Measurements from ENCODE around the gene PLCH1.

PLCH1 gene

GRCh38 chr3:155423526-155424322 is 321.1 kb downstream of the PLCH1 start:
- H3K4me1 ChIP-seq (ENCODE audit: control insufficient read depth, low read depth, low read length) = peaks cover 28% of the 10 kb centered on the region
- no peaks in the 10 kb centered on the region for H3K36me3 ChIP-seq (ENCODE audit: control insufficient read depth, low read depth, low read length)
- no peak overlapping the region for H3K9ac ChIP-seq (ENCODE audit: low read length)
- H3K4me3 ChIP-seq (ENCODE audit: low read length) = no peak overlapping the region
- no peak overlapping the region for H3K27ac ChIP-seq (ENCODE audit: low read length)
- H3K9me3 ChIP-seq (ENCODE audit: control insufficient read depth, low read depth, low read length) = peaks cover 7% of the 10 kb centered on the region
- H3K27me3 ChIP-seq (ENCODE audit: control insufficient read depth, insufficient read depth, low read length) = no peaks in the 10 kb centered on the region

- Histone ChIP-seq H3K4me3 (ENCODE audit: low read length) (no peak overlapping the region), H3K36me3 (ENCODE audit: control insufficient read depth, low read depth, low read length) (no peaks in the 10 kb centered on the region), H3K27me3 (ENCODE audit: control insufficient read depth, insufficient read depth, low read length) (no peaks in the 10 kb centered on the region), H3K9me3 (ENCODE audit: control insufficient read depth, low read depth, low read length) (peaks cover 2% of the 10 kb centered on the region), H3K4me1 (ENCODE audit: control insufficient read depth, low read depth, low read length) (peaks cover 28% of the 10 kb centered on the region), H3K27ac (ENCODE audit: low read length) (no peak overlapping the region), H3K9ac (ENCODE audit: low read length) (no peak overlapping the region)
These were observed 323.9 kb downstream of the PLCH1 start for GRCh38 chr3:155420881-155421486.

- Histone ChIP-seq H3K4me1 (ENCODE audit: control insufficient read depth, low read depth, low read length) (peaks cover 28% of the 10 kb centered on the region), H3K4me3 (ENCODE audit: low read length) (no peak overlapping the region), H3K27ac (ENCODE audit: low read length) (no peak overlapping the region), H3K36me3 (ENCODE audit: control insufficient read depth, low read depth, low read length) (no peaks in the 10 kb centered on the region), H3K9me3 (ENCODE audit: control insufficient read depth, low read depth, low read length) (no peaks in the 10 kb centered on the region), H3K27me3 (ENCODE audit: control insufficient read depth, insufficient read depth, low read length) (no peaks in the 10 kb centered on the region), H3K9ac (ENCODE audit: low read length) (no peak overlapping the region)
These were observed 324.5 kb downstream of the PLCH1 start for GRCh38 chr3:155420406-155420805.

- Histone ChIP-seq H3K36me3 (ENCODE audit: control insufficient read depth, low read depth, low read length) (no peaks in the 10 kb centered on the region), H3K27ac (ENCODE audit: low read length) (no peak overlapping the region), H3K4me1 (ENCODE audit: control insufficient read depth, low read depth, low read length) (peaks cover 21% of the 10 kb centered on the region), H3K27me3 (ENCODE audit: control insufficient read depth, insufficient read depth, low read length) (no peaks in the 10 kb centered on the region), H3K9ac (ENCODE audit: low read length) (no peak overlapping the region), H3K4me3 (ENCODE audit: low read length) (no peak overlapping the region), H3K9me3 (ENCODE audit: control insufficient read depth, low read depth, low read length) (no peaks in the 10 kb centered on the region)
These were observed 326.5 kb downstream of the PLCH1 start for GRCh38 chr3:155418407-155418806.

GRCh38 chr3:155417119-155417517 is 327.8 kb downstream of the PLCH1 start:
- no peaks in the 10 kb centered on the region for H3K27me3 ChIP-seq (ENCODE audit: control insufficient read depth, insufficient read depth, low read length)
- H3K4me3 ChIP-seq (ENCODE audit: low read length) = no peak overlapping the region
- no peaks in the 10 kb centered on the region for H3K9me3 ChIP-seq (ENCODE audit: control insufficient read depth, low read depth, low read length)
- H3K27ac ChIP-seq (ENCODE audit: low read length) = no peak overlapping the region
- peaks cover 26% of the 10 kb centered on the region for H3K4me1 ChIP-seq (ENCODE audit: control insufficient read depth, low read depth, low read length)
- no peaks in the 10 kb centered on the region for H3K36me3 ChIP-seq (ENCODE audit: control insufficient read depth, low read depth, low read length)
- no peak overlapping the region for H3K9ac ChIP-seq (ENCODE audit: low read length)

- peaks cover 3% of the 10 kb centered on the region for H3K9me3 ChIP-seq (ENCODE audit: control insufficient read depth, low read depth, low read length)
- H3K4me1 ChIP-seq (ENCODE audit: control insufficient read depth, low read depth, low read length) = peaks cover 21% of the 10 kb centered on the region
- no peaks in the 10 kb centered on the region for H3K27me3 ChIP-seq (ENCODE audit: control insufficient read depth, insufficient read depth, low read length)
- H3K36me3 ChIP-seq (ENCODE audit: control insufficient read depth, low read depth, low read length) = no peaks in the 10 kb centered on the region
- no peak overlapping the region for H3K4me3 ChIP-seq (ENCODE audit: low read length)
- H3K27ac ChIP-seq (ENCODE audit: low read length) = no peak overlapping the region
- H3K9ac ChIP-seq (ENCODE audit: low read length) = no peak overlapping the region
These were observed 328.3 kb downstream of the PLCH1 start for GRCh38 chr3:155416500-155417118.

GRCh38 chr3:155412904-155413303 is 332.0 kb downstream of the PLCH1 start:
- peaks cover 7% of the 10 kb centered on the region for H3K4me1 ChIP-seq (ENCODE audit: control insufficient read depth, low read depth, low read length)
- H3K9me3 ChIP-seq (ENCODE audit: control insufficient read depth, low read depth, low read length) = peaks cover 4% of the 10 kb centered on the region
- H3K27me3 ChIP-seq (ENCODE audit: control insufficient read depth, insufficient read depth, low read length) = no peaks in the 10 kb centered on the region
- H3K36me3 ChIP-seq (ENCODE audit: control insufficient read depth, low read depth, low read length) = no peaks in the 10 kb centered on the region
- H3K4me3 ChIP-seq (ENCODE audit: low read length) = no peak overlapping the region
- no peak overlapping the region for H3K9ac ChIP-seq (ENCODE audit: low read length)
- H3K27ac ChIP-seq (ENCODE audit: low read length) = no peak overlapping the region

- Histone ChIP-seq H3K4me3 (ENCODE audit: low read length) (no peak overlapping the region), H3K36me3 (ENCODE audit: control insufficient read depth, low read depth, low read length) (no peaks in the 10 kb centered on the region)
These were observed 333.2 kb downstream of the PLCH1 start for GRCh38 chr3:155411500-155412223.

GRCh38 chr3:155409336-155409735 is 335.5 kb downstream of the PLCH1 start:
- H3K4me3 ChIP-seq (ENCODE audit: low read length) = no peak overlapping the region
- peaks cover 4% of the 10 kb centered on the region for H3K9me3 ChIP-seq (ENCODE audit: control insufficient read depth, low read depth, low read length)
- H3K9ac ChIP-seq (ENCODE audit: low read length) = no peak overlapping the region
- no peaks in the 10 kb centered on the region for H3K27me3 ChIP-seq (ENCODE audit: control insufficient read depth, insufficient read depth, low read length)
- peaks cover 7% of the 10 kb centered on the region for H3K4me1 ChIP-seq (ENCODE audit: control insufficient read depth, low read depth, low read length)
- H3K27ac ChIP-seq (ENCODE audit: low read length) = no peak overlapping the region
- H3K36me3 ChIP-seq (ENCODE audit: control insufficient read depth, low read depth, low read length) = no peaks in the 10 kb centered on the region

More at GRCh38 chr3:155411500-155412223, 333.2 kb downstream of the PLCH1 start:
- no peak overlapping the region for H3K27ac ChIP-seq (ENCODE audit: low read length)
- peaks cover 4% of the 10 kb centered on the region for H3K9me3 ChIP-seq (ENCODE audit: control insufficient read depth, low read depth, low read length)
- peaks cover 7% of the 10 kb centered on the region for H3K4me1 ChIP-seq (ENCODE audit: control insufficient read depth, low read depth, low read length)
- H3K27me3 ChIP-seq (ENCODE audit: control insufficient read depth, insufficient read depth, low read length) = no peaks in the 10 kb centered on the region
- H3K9ac ChIP-seq (ENCODE audit: low read length) = no peak overlapping the region

GRCh38 chr3:155407971-155408370 is 336.9 kb downstream of the PLCH1 start:
- H3K4me3 ChIP-seq (ENCODE audit: low read length) = no peak overlapping the region
- H3K27ac ChIP-seq (ENCODE audit: low read length) = no peak overlapping the region
- no peaks in the 10 kb centered on the region for H3K27me3 ChIP-seq (ENCODE audit: control insufficient read depth, insufficient read depth, low read length)
- H3K9me3 ChIP-seq (ENCODE audit: control insufficient read depth, low read depth, low read length) = peaks cover 4% of the 10 kb centered on the region
- H3K4me1 ChIP-seq (ENCODE audit: control insufficient read depth, low read depth, low read length) = peaks cover 1% of the 10 kb centered on the region
- no peak overlapping the region for H3K9ac ChIP-seq (ENCODE audit: low read length)
- H3K36me3 ChIP-seq (ENCODE audit: control insufficient read depth, low read depth, low read length) = no peaks in the 10 kb centered on the region

GRCh38 chr3:155407331-155407730 is 337.5 kb downstream of the PLCH1 start:
- H3K4me3 ChIP-seq (ENCODE audit: low read length) = no peak overlapping the region
- H3K4me1 ChIP-seq (ENCODE audit: control insufficient read depth, low read depth, low read length) = no peaks in the 10 kb centered on the region
- H3K9me3 ChIP-seq (ENCODE audit: control insufficient read depth, low read depth, low read length) = peaks cover 4% of the 10 kb centered on the region
- no peaks in the 10 kb centered on the region for H3K27me3 ChIP-seq (ENCODE audit: control insufficient read depth, insufficient read depth, low read length)
- no peak overlapping the region for H3K9ac ChIP-seq (ENCODE audit: low read length)
- H3K27ac ChIP-seq (ENCODE audit: low read length) = no peak overlapping the region
- no peaks in the 10 kb centered on the region for H3K36me3 ChIP-seq (ENCODE audit: control insufficient read depth, low read depth, low read length)

All from iPS-18a (cell line).